ENCODE data around the gene RUNX2.

DNA sequence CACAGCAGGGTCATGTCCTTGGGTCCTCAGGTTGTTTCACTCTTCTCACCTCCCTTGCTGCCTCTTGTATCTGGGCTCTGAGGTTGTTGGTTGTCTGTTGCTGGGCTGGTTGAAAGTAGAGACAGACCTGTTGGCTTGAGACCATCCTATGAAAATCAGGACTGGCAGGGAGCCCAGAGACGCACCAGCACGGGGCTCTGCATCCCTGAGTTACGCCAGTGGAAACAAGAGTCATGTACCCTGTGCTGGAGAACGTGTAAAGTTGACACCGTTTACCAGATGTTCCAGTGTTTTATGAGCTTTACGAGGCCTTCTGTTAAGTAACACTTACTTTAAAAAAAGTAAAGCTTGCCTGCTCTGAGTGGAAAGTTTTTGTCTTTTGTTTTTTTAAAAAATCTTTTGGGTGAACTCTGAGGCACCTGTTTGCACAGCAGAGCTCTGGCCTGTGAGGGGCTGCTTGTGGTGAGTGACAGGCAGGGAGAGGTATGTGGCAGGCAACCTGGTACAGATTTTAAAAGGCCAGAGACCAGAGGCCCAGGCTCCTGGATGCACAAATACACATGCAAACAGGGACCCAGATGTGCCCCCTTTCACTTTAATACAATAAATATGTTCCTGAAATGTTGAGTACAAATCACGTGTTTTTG is 309.6 kb downstream of the RUNX2 start:
- no peak for TF ChIP-seq CTCF (IDR thresholded peaks at IDR 0.05)
- TF ChIP-seq EZH2 (IDR thresholded peaks at IDR 0.05), result no peak
- no peak for TF ChIP-seq EZH2phosphoT487 (IDR thresholded peaks at IDR 0.05)
